Adrenal gland (tissue), 5 donors: Measurements from ENCODE around the gene TIFAB.

ENCODE experiments used
- POLR2A ChIP-seq, 2 donors: fragments of 450-650 bp; IDR thresholded peaks; one replicate each; pipeline ENCODE4 v1.6.1; 2017; ENCODE audit warnings: antibody characterized with exemption in 2 of 2, mild to moderate bottlenecking in 2 of 2, moderate library complexity in 1 of 2
- TF ChIP-seq, protein P1 (sequence below), 6 experiments: fragments of 450-650 bp in 4 of 6; fragments of 200-600 bp in 2 of 6; sonication (generic) in 1 of 6; IDR thresholded peaks; 1 replicate in 5 of 6; 2 replicates in 1 of 6; pipeline versions ENCODE4 v1.5.1 to v1.8.0; 2016 to 2021; ENCODE audit warnings: antibody characterized with exemption in 6 of 6, mild to moderate bottlenecking in 2 of 6, moderate library complexity in 1 of 6
- donor health status: DM: no; HTN: no; CAD: no.

DNA sequence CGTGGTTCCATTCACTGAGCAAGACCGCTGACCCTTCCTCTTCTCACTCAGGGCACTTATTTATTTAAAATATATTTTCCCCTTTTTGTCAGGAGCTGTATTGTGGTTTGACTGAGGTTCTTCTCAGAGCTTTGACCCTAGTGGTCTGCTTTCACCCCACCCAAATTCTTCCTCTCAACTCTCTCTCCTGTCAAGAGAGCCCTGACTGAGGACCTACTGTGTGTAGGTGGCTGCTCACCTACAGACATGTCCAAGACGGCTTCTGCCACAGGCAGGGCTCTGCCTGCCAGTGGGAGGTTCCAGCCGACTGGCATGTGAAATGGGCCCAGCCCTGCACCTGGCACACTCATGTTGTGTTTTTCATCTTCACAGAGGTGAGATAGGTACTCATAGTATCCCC, 10.2 kb downstream of the TIFAB start:
- TF ChIP-seq, protein P1, sequence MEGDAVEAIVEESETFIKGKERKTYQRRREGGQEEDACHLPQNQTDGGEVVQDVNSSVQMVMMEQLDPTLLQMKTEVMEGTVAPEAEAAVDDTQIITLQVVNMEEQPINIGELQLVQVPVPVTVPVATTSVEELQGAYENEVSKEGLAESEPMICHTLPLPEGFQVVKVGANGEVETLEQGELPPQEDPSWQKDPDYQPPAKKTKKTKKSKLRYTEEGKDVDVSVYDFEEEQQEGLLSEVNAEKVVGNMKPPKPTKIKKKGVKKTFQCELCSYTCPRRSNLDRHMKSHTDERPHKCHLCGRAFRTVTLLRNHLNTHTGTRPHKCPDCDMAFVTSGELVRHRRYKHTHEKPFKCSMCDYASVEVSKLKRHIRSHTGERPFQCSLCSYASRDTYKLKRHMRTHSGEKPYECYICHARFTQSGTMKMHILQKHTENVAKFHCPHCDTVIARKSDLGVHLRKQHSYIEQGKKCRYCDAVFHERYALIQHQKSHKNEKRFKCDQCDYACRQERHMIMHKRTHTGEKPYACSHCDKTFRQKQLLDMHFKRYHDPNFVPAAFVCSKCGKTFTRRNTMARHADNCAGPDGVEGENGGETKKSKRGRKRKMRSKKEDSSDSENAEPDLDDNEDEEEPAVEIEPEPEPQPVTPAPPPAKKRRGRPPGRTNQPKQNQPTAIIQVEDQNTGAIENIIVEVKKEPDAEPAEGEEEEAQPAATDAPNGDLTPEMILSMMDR (IDR thresholded peaks at IDR 0.05), result no peak
- no peak for TF ChIP-seq POLR2A (IDR thresholded peaks at IDR 0.05)
